ENCODE results near the gene ZFP69B. TPM values are rescaled to one million over a fixed set of nuclear protein-coding genes. Genes with fewer than 3 reads are reported as not detected.

The ZFP69B gene
- total RNA-seq, 1 experiment from 2014 or later, result 11.6 TPM

- intact Hi-C loops (cut with micrococcal nuclease; ENCODE audit: unreplicated experiment), result no loop called here
- H3K4me3 ChIP-seq (ENCODE audit: low read depth in 2 of 2, low read length in 2 of 2), result no peak overlapping the region
- ChIA-PET POLR2A (interaction anchor here (0.5 kb wide), 1 partner anchor 260 kb away, joined by 6 read pairs; no protein-coding TSS in a partner anchor), CTCF (no interaction called here)
- DNase-seq (ENCODE audit: low read depth, low spot score) (no peak), ATAC-seq (no peak)
- BruUV-seq (replicated peaks), result no TSS peak
- no peaks in the 10 kb centered on the region for H3K4me1 ChIP-seq (ENCODE audit: control insufficient read depth, insufficient read depth, low read length)
- TF ChIP-seq POLR2AphosphoS5 (IDR thresholded peaks at IDR 0.05; ENCODE audit: low read depth, low read length) (no peak), TCF7L2 (IDR thresholded peaks at IDR 0.05; ENCODE audit: low read depth, low read length) (no peak), CTCF (IDR thresholded peaks at IDR 0.05) (no peak), SIN3A (IDR thresholded peaks at IDR 0.05; ENCODE audit: borderline replicate concordance, insufficient read depth, low read depth, low read length) (no peak), REST (IDR thresholded peaks at IDR 0.05; ENCODE audit: insufficient read depth in 1 of 2, low read depth in 2 of 2, low read length in 1 of 2) (no peak)
- no peaks in the 10 kb centered on the region for H3K9me3 ChIP-seq (ENCODE audit: control insufficient read depth, insufficient read depth, low read depth, low read length)
- in situ Hi-C loops (cut with HindIII; ENCODE audit: low pct_unique_long_range_greater_than_20kb, low sequenced_read_pairs), result no loop called here
- no peak overlapping the region for H3K27ac ChIP-seq (ENCODE audit: low read length)
- no peaks in the 10 kb centered on the region for H3K27me3 ChIP-seq (ENCODE audit: control insufficient read depth, insufficient read depth, low read length)
- H3K36me3 ChIP-seq (ENCODE audit: control insufficient read depth, insufficient read depth, low read length), result peaks cover 10% of the 10 kb centered on the region
Measured at GRCh38 chr1:40413527-40414252, 36.6 kb upstream of the ZFP69B start.

GRCh38 chr1:40414331-40414730, 35.9 kb upstream of the ZFP69B start:
- in situ Hi-C loops (cut with HindIII; ENCODE audit: low pct_unique_long_range_greater_than_20kb, low sequenced_read_pairs) (no loop called here), intact Hi-C loops (cut with micrococcal nuclease; ENCODE audit: unreplicated experiment) (no loop called here)
- H3K4me3 ChIP-seq (ENCODE audit: low read depth in 2 of 2, low read length in 2 of 2), result no peak overlapping the region
- H3K27ac ChIP-seq (ENCODE audit: low read length), result no peak overlapping the region
- DNase-seq (ENCODE audit: low read depth, low spot score), result no peak
- BruUV-seq (replicated peaks), result no TSS peak
- no peak for ATAC-seq
- no peaks in the 10 kb centered on the region for H3K4me1 ChIP-seq (ENCODE audit: control insufficient read depth, insufficient read depth, low read length)
- CTCF ChIA-PET, result no interaction called here
- H3K27me3 ChIP-seq (ENCODE audit: control insufficient read depth, insufficient read depth, low read length), result no peaks in the 10 kb centered on the region
- H3K36me3 ChIP-seq (ENCODE audit: control insufficient read depth, insufficient read depth, low read length), result peaks cover 10% of the 10 kb centered on the region
- no peak for TF ChIP-seq SIN3A (IDR thresholded peaks at IDR 0.05; ENCODE audit: borderline replicate concordance, insufficient read depth, low read depth, low read length)
- no peak for TF ChIP-seq POLR2AphosphoS5 (IDR thresholded peaks at IDR 0.05; ENCODE audit: low read depth, low read length)
- no peak for TF ChIP-seq CTCF (IDR thresholded peaks at IDR 0.05)
- TF ChIP-seq TCF7L2 (IDR thresholded peaks at IDR 0.05; ENCODE audit: low read depth, low read length), result no peak
- no peak for TF ChIP-seq REST (IDR thresholded peaks at IDR 0.05; ENCODE audit: insufficient read depth in 1 of 2, low read depth in 2 of 2, low read length in 1 of 2)
- no peaks in the 10 kb centered on the region for H3K9me3 ChIP-seq (ENCODE audit: control insufficient read depth, insufficient read depth, low read depth, low read length)
- POLR2A ChIA-PET, result no interaction called here
